Common myeloid progenitor, CD34-positive (primary cell): Measurements from ENCODE around the gene SLC9C2.
"Not testable (repeated sequence)": the region's sequence is repeated elsewhere in the genome, so short reads cannot be mapped to it uniquely, and the experiment has no call there.

Experiments used
- CTCF ChIA-PET: fragments of 350-600 bp; sonication (Branson Sonifier 250); formaldehyde crosslinking; loops from one replicate; lab custom pipeline; 2021; ENCODE audit warnings: antibody characterized with exemption; lab: Charles Lee
- POLR2A ChIA-PET: fragments of 350-600 bp; sonication (Branson Sonifier 250); formaldehyde crosslinking; loops from one replicate; lab custom pipeline; 2021; ENCODE audit warnings: antibody characterized with exemption; lab: Charles Lee
- DNase-seq, 3 donors: peaks; one replicate each; pipeline versions ENCODE4 v3.0.0 to v3.0.0-alpha.2; 2013
- H3K27ac ChIP-seq, 2 experiments: 1 replicate in 1 of 2; 2 replicates in 1 of 2; pipeline ENCODE4 v1.7.0; 2013; ENCODE audit warnings: inconsistent platforms in 2 of 2, low read length in 2 of 2, mild to moderate bottlenecking in 2 of 2, low read depth in 1 of 2, moderate library complexity in 1 of 2; ENCODE audit not compliant: severe bottlenecking in 2 of 2, insufficient read depth in 1 of 2, poor library complexity in 1 of 2
- H3K27me3 ChIP-seq, 5 experiments: replicated peaks in 2 of 5; 1 replicate in 3 of 5; 2 replicates in 2 of 5; pipeline versions ENCODE4 v1.6.1 to v1.7.0; 2013; ENCODE audit warnings: low read length in 4 of 5, mild to moderate bottlenecking in 2 of 5, moderate library complexity in 2 of 5, inconsistent platforms in 1 of 5; ENCODE audit not compliant: insufficient read depth in 5 of 5, control insufficient read depth in 4 of 5
- H3K36me3 ChIP-seq, 4 experiments: 1 replicate in 2 of 4; 2 replicates in 2 of 4; pipeline versions ENCODE4 v1.6.1 to v1.7.0; 2013; ENCODE audit warnings: low read length in 3 of 4, control low read depth in 1 of 4, mild to moderate bottlenecking in 1 of 4; ENCODE audit not compliant: control insufficient read depth in 4 of 4, insufficient read depth in 4 of 4
- H3K4me1 ChIP-seq, 4 experiments: 1 replicate in 3 of 4; 2 replicates in 1 of 4; pipeline versions ENCODE4 v1.6.1 to v1.7.1; 2013; ENCODE audit warnings: low read length in 3 of 4, mild to moderate bottlenecking in 3 of 4, control low read depth in 1 of 4, inconsistent platforms in 1 of 4, moderate library complexity in 1 of 4; ENCODE audit not compliant: control insufficient read depth in 4 of 4, insufficient read depth in 4 of 4; ENCODE audit errors: control extremely low read depth in 1 of 4
- H3K4me3 ChIP-seq, 7 experiments: 1 replicate in 4 of 7; 2 replicates in 3 of 7; pipeline versions ENCODE4 v1.5.1 to v1.7.0; 2013; ENCODE audit warnings: mild to moderate bottlenecking in 7 of 7, low read length in 6 of 7, moderate library complexity in 6 of 7, inconsistent platforms in 2 of 7, low read depth in 2 of 7, control low read depth in 1 of 7; ENCODE audit not compliant: insufficient read depth in 4 of 7, control insufficient read depth in 1 of 7; ENCODE audit errors: extremely low read depth in 1 of 7
- H3K9me3 ChIP-seq, 5 experiments: 1 replicate in 4 of 5; 2 replicates in 1 of 5; pipeline versions ENCODE4 v1.6.1 to v1.7.1; 2013; ENCODE audit warnings: low read length in 4 of 5, mild to moderate bottlenecking in 2 of 5, inconsistent platforms in 1 of 5, low read depth in 1 of 5, moderate library complexity in 1 of 5; ENCODE audit not compliant: control insufficient read depth in 4 of 5, insufficient read depth in 2 of 5; ENCODE audit errors: control extremely low read depth in 1 of 5
- WGBS: methylation state at CpG from one replicate; pipeline ENCODE4 v1.1.5; 2013; ENCODE audit not compliant: insufficient coverage; 5-methylcytosine and 5-hydroxymethylcytosine counted together

Gene SLC9C2

DNA sequence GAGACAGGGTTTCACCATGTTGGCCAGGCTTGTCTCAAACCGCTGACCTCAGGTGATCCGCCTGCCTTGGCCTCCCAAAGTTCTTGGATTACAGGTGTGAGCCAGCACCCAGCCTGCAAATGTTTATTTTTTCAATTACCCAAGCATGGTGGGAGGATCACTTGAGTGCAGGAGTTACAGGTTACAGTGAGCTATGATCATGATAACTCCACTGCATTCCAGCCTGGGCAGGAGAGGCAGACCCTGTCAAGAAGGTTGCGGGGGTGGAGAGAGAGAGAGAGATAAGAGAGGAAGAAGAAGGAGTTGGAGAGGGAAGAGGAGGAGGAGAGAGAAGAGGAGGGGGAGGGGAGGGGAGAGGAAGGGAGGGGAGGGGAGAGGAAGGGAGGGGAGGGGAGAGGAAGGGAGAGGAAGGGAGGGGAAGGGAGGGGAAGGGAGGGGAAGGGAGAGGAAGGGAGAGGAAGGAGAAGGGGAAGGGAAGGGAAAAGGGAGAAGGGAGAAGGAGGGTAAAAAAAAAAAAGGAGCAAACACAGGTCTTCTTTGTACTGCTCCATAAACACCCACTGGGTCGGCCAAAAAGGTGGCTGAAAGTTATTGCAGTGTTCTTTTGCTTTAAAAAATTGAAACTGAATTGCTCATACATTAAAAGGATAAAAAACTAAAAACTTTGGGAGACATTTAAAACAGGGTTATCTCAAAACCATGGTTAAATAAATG lies 5.8 kb upstream of the SLC9C2 start:
- no peaks in the 10 kb centered on the region for H3K36me3 ChIP-seq
- no peak overlapping the region for H3K27ac ChIP-seq
- H3K4me3 ChIP-seq: no peak overlapping the region
- H3K9me3 ChIP-seq: no peaks in the 10 kb centered on the region
- DNase-seq: no peak
- 97% methylated on average over 2 of the region's 4 CpGs for WGBS
- ChIA-PET POLR2A (no interaction called here), CTCF (no interaction called here)
- peaks cover 0 to 9% (median 0%) of the 10 kb centered on the region in 4 experiments for H3K4me1 ChIP-seq
- no peaks in the 10 kb centered on the region for H3K27me3 ChIP-seq

GRCh38 chr1:173601588-173601987 lies 1.3 kb downstream of the SLC9C2 start:
- no peaks in the 10 kb centered on the region for H3K9me3 ChIP-seq
- H3K4me3 ChIP-seq: no peak overlapping the region
- H3K36me3 ChIP-seq: no peaks in the 10 kb centered on the region
- WGBS: no CpG with 5 or more reads among the region's 2 CpGs
- peaks cover 0 to 13% (median under 1%) of the 10 kb centered on the region in 4 experiments for H3K4me1 ChIP-seq
- ChIA-PET CTCF (no interaction called here), POLR2A (no interaction called here)
- no peak for DNase-seq
- H3K27me3 ChIP-seq: no peaks in the 10 kb centered on the region
- H3K27ac ChIP-seq: no peak overlapping the region

DNA sequence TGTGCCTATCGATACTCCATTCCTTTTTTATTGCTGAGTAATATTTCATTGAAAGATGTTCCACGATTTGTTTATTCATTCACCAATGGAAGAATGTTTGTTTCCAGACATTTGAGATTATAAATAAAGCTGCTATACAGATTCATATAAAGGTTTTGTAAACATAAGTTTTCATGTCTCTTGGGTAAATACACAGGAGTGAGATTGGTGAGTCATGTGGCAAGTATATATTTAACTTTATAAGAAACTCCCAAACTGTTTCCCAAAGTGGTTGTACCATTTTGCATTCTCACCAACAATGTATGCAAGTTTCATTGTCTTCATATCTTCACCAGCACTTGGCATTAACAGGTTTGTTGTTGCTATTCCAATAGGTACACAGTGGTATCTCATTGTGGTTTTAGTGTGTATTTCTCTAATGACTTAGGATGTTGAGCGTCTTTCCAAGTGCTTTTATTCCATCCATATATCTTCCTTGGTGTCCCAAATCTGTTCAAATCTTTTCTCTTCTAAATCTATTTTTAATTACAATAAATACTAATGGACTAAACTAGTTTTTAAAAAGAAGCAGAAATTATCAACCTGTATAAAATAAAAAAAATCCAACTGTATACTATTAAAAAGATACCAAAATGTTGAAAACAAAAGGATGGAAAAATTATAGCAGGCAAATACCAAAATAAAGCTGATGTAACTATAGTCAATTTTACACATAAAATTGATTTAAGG lies 6.6 kb downstream of the SLC9C2 start:
- H3K27ac ChIP-seq: no peak overlapping the region
- no peaks in the 10 kb centered on the region for H3K4me1 ChIP-seq
- H3K4me3 ChIP-seq: no peak overlapping the region
- peaks cover 0 to 6% (median 0%) of the 10 kb centered on the region in 5 experiments for H3K9me3 ChIP-seq
- H3K27me3 ChIP-seq: no peaks in the 10 kb centered on the region
- CTCF ChIA-PET: no interaction called here
- no peaks in the 10 kb centered on the region for H3K36me3 ChIP-seq
- WGBS: no CpG with 5 or more reads among the region's 3 CpGs
- DNase-seq: no peak
- POLR2A ChIA-PET: no interaction called here

GRCh38 chr1:173591138-173591537 lies 11.7 kb downstream of the SLC9C2 start:
- H3K4me3 ChIP-seq, H3K36me3 ChIP-seq, H3K9me3 ChIP-seq, H3K27ac ChIP-seq, H3K4me1 ChIP-seq, DNase-seq, POLR2A ChIA-PET, H3K27me3 ChIP-seq: not testable (repeated sequence)
- WGBS: 100% methylated on average over 1 of the region's 5 CpGs
- CTCF ChIA-PET: interaction anchor here (1.2 kb wide), 1 partner anchor 10 kb away, joined by 4 read pairs; no protein-coding TSS in a partner anchor

- Histone ChIP-seq H3K27ac (no peak overlapping the region), H3K4me1 (no peaks in the 10 kb centered on the region), H3K9me3 (peaks cover 0 to 2% (median 0%) of the 10 kb centered on the region in 5 experiments), H3K27me3 (no peaks in the 10 kb centered on the region), H3K36me3 (no peaks in the 10 kb centered on the region), H3K4me3 (no peak overlapping the region)
- ChIA-PET CTCF (interaction anchor here (1.2 kb wide), 1 partner anchor 10 kb away, joined by 4 read pairs; no protein-coding TSS in a partner anchor), POLR2A (no interaction called here)
- WGBS: no CpG with 5 or more reads among the region's 1 CpG
- peak in 1 of 3 donors; percentile 3 for DNase-seq
Observed at GRCh38 chr1:173590557-173590956, 12.3 kb downstream of the SLC9C2 start.

DNA sequence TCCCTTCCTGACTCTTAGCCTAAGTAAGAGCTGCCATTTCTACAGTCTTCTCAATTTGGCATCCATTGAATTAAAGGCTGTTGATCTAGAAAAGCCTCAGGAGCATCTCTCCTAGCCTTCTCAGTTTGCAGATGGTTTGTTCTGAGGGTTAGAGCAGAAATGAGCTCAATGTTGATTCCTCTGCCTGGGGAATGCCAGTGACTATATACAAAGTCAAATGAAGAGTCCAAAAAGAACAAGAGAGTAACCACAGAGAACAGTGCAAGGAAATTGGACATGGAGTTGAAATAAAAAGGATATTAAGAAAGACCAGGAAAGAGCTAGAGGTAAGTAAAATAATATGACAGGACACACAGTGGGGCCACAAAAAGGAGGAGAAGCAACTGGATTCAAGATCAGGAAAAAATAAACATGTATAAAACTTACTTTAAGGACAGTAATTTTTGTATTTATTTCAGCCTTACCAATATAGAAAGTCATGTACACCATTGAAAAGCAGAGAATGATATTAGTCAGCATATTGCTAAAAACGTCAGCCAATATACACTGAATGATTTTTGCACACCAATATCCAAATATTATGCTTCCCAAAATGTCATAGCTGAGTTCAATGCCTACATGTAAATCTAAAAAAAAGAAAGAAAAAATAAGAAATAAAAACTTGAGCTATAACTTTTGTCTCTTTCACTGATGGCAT lies 21.3 kb downstream of the SLC9C2 start:
- no peaks in the 10 kb centered on the region for H3K4me1 ChIP-seq
- no peak for DNase-seq
- no peak overlapping the region for H3K4me3 ChIP-seq
- no peaks in the 10 kb centered on the region for H3K36me3 ChIP-seq
- no peaks in the 10 kb centered on the region for H3K9me3 ChIP-seq
- ChIA-PET CTCF (interaction anchor here (1.2 kb wide), 1 partner anchor 10 kb away, joined by 4 read pairs; no protein-coding TSS in a partner anchor), POLR2A (no interaction called here)
- no peaks in the 10 kb centered on the region for H3K27me3 ChIP-seq
- H3K27ac ChIP-seq: no peak overlapping the region
- WGBS: no CpG with 5 or more reads among the region's 1 CpG
